Panc1 (cell line): ENCODE measurements around the gene SNHG17. TPM values are rescaled to one million over a fixed set of nuclear protein-coding genes. Genes with fewer than 3 reads are reported as not detected.
"Not testable (repeated sequence)": the region's sequence is repeated elsewhere in the genome, so short reads cannot be mapped to it uniquely, and the experiment has no call there.

Experiments
- ATAC-seq: fragments of 200-7000 bp; cut with Tn5 transposase; 2 replicates; pipeline ENCODE4 v1.9.1; 2020; ENCODE audit warnings: mild to moderate bottlenecking, moderate library complexity
- BruUV-seq: library from RNA; stranded (reverse); fragments of 400-500 nt; replicated peaks from 2 replicates; lab custom pipeline; 2021; lab: Mats Ljungman, UMichigan
- CTCF ChIA-PET: fragments of 300-600 bp; sonication (Branson Sonifier 250); formaldehyde crosslinking; loops from one replicate; lab custom pipeline; 2022; ENCODE audit warnings: antibody characterized with exemption; lab: Charles Lee
- POLR2A ChIA-PET: fragments of 300-600 bp; sonication (Branson Sonifier 250); formaldehyde crosslinking; loops from one replicate; lab custom pipeline; 2022; ENCODE audit warnings: antibody characterized with exemption; lab: Charles Lee
- DNase-seq: peaks from one replicate; pipeline ENCODE4 v3.0.0-alpha.2; 2010; ENCODE audit warnings: low read depth, low spot score
- H3K27ac ChIP-seq: 2 replicates; pipeline ENCODE4 v1.5.1; 2011; ENCODE audit warnings: mild to moderate bottlenecking, low read length, inconsistent platforms
- H3K27me3 ChIP-seq: fragments of 200-500 bp; sonication (Bioruptor generic); 2 replicates; pipeline ENCODE4 v1.6.0; 2014; ENCODE audit warnings: low read length, inconsistent platforms; ENCODE audit not compliant: control insufficient read depth, insufficient read depth
- H3K36me3 ChIP-seq: fragments of 200-500 bp; sonication (Bioruptor generic); 2 replicates; pipeline ENCODE4 v1.5.1; 2014; ENCODE audit warnings: inconsistent platforms, mild to moderate bottlenecking, low read length, moderate library complexity; ENCODE audit not compliant: control insufficient read depth, insufficient read depth
- H3K4me1 ChIP-seq: 2 replicates; pipeline ENCODE4 v1.5.1; 2011; ENCODE audit warnings: inconsistent platforms, mild to moderate bottlenecking, low read length, moderate library complexity; ENCODE audit not compliant: control insufficient read depth, insufficient read depth
- H3K4me3 ChIP-seq, 2 experiments: 2 replicates each; pipeline ENCODE4 v1.5.1; 2011 to 2012; ENCODE audit warnings: low read depth in 2 of 2, low read length in 2 of 2, mild to moderate bottlenecking in 2 of 2, inconsistent platforms in 1 of 2, moderate library complexity in 1 of 2
- H3K9me3 ChIP-seq: fragments of 200-500 bp; sonication (Bioruptor generic); 2 replicates; pipeline ENCODE4 v1.5.1; 2014; ENCODE audit warnings: low read depth, mild to moderate bottlenecking, inconsistent platforms, low read length, moderate library complexity; ENCODE audit not compliant: control insufficient read depth, insufficient read depth
- CTCF ChIP-seq: fragments of 450-650 bp; IDR thresholded peaks from 2 replicates; pipeline ENCODE4 v1.5.1; 2017; ENCODE audit warnings: mild to moderate bottlenecking
- POLR2AphosphoS5 ChIP-seq: IDR thresholded peaks from 2 replicates; pipeline ENCODE4 v1.6.1; 2012; ENCODE audit warnings: mild to moderate bottlenecking, low read depth, low read length, moderate library complexity
- REST ChIP-seq, 2 experiments: IDR thresholded peaks; 2 replicates each; pipeline ENCODE4 v1.6.1; 2011 to 2012; ENCODE audit warnings: low read depth in 2 of 2, control low read depth in 1 of 2, low read length in 1 of 2, mild to moderate bottlenecking in 1 of 2, moderate library complexity in 1 of 2; ENCODE audit not compliant: insufficient read depth in 1 of 2
- SIN3A ChIP-seq: IDR thresholded peaks from 2 replicates; pipeline ENCODE4 v1.6.1; 2012; ENCODE audit warnings: low read depth, mild to moderate bottlenecking, low read length, moderate library complexity, borderline replicate concordance; ENCODE audit not compliant: insufficient read depth
- TCF7L2 ChIP-seq: IDR thresholded peaks from 2 replicates; pipeline ENCODE4 v1.6.1; 2011; ENCODE audit warnings: mild to moderate bottlenecking, low read depth, low read length, inconsistent platforms
- in situ Hi-C: cut with HindIII; loops from 2 replicates; pipeline ENCODE4 v1.10.0; 2016; ENCODE audit warnings: low sequenced_read_pairs, low pct_unique_long_range_greater_than_20kb
- intact Hi-C: fragments of 100-400 bp; cut with micrococcal nuclease; formaldehyde crosslinking; loops from one replicate; pipeline ENCODE4 v1.10.0; 2022; ENCODE audit not compliant: unreplicated experiment
- total RNA-seq: library from RNA; stranded (reverse); gene quantifications from one replicate; pipeline ENCODE4 v1.2.1, GENCODE V29; 2021; ENCODE audit not compliant: unreplicated experiment

The SNHG17 gene
- total RNA-seq, 1 experiment from 2014 or later = 60.1 TPM

GRCh38 chr20:38386004-38386403 lies 49.1 kb downstream of the SNHG17 start:
- no peak for ATAC-seq
- no TSS peak for BruUV-seq
- Histone ChIP-seq H3K27ac (no peak overlapping the region), H3K4me3 (no peak overlapping the region), H3K36me3 (no peaks in the 10 kb centered on the region), H3K9me3 (no peaks in the 10 kb centered on the region), H3K27me3 (0 out of 2 replicates have a peak, but pooled peaks cover 4% of the 10 kb centered on the region), H3K4me1 (no peaks in the 10 kb centered on the region)
- CTCF ChIA-PET = no interaction called here
- TF ChIP-seq POLR2AphosphoS5 (no peak), CTCF (no peak), REST (IDR thresholded peaks at IDR 0.05; ENCODE audit: insufficient read depth in 1 of 2, low read depth in 2 of 2, low read length in 1 of 2) (no peak), TCF7L2 (no peak), SIN3A (no peak)
- in situ Hi-C loops (no loop called here), intact Hi-C loops (no loop called here)
- DNase-seq = no peak
- POLR2A ChIA-PET = interaction anchor here (0.5 kb wide), 1 partner anchor 12 kb away, joined by 14 read pairs; no protein-coding TSS in a partner anchor

GRCh38 chr20:38383147-38383546 lies 52.0 kb downstream of the SNHG17 start:
- intact Hi-C loops (no loop called here), in situ Hi-C loops (no loop called here)
- H3K4me3 ChIP-seq = no peak overlapping the region
- no peak overlapping the region for H3K27ac ChIP-seq
- CTCF ChIA-PET = no interaction called here
- no peaks in the 10 kb centered on the region for H3K9me3 ChIP-seq
- TF ChIP-seq SIN3A (no peak), CTCF (no peak), TCF7L2 (no peak), REST (IDR thresholded peaks at IDR 0.05; ENCODE audit: insufficient read depth in 1 of 2, low read depth in 2 of 2, low read length in 1 of 2) (no peak), POLR2AphosphoS5 (no peak)
- H3K36me3 ChIP-seq = no peaks in the 10 kb centered on the region
- no peak for ATAC-seq
- POLR2A ChIA-PET = no interaction called here
- DNase-seq = no peak
- peaks cover 6% of the 10 kb centered on the region; the same call in 1 of the 2 replicates for H3K27me3 ChIP-seq
- no peaks in the 10 kb centered on the region for H3K4me1 ChIP-seq
- BruUV-seq = no TSS peak

GRCh38 chr20:38377838-38378237 lies 57.3 kb downstream of the SNHG17 start:
- CTCF ChIA-PET, H3K9me3 ChIP-seq, H3K4me1 ChIP-seq, H3K4me3 ChIP-seq, ATAC-seq, intact Hi-C loops, DNase-seq, H3K27ac ChIP-seq, H3K27me3 ChIP-seq, BruUV-seq, H3K36me3 ChIP-seq, POLR2A ChIA-PET, in situ Hi-C loops: not testable (repeated sequence)
